H1 (cell line): ENCODE data around the gene GAS2. TPM values are rescaled to one million over a fixed set of nuclear protein-coding genes. Genes with fewer than 3 reads are reported as not detected.

Experiments
- CTCF ChIA-PET: fragments of 300-600 bp; sonication (Branson Sonifier 250); formaldehyde crosslinking; loops from one replicate; lab custom pipeline; 2021; ENCODE audit not compliant: partially characterized antibody; lab: Charles Lee
- POLR2A ChIA-PET: fragments of 300-600 bp; sonication (Branson Sonifier 250); formaldehyde crosslinking; loops from one replicate; lab custom pipeline; 2021; ENCODE audit warnings: inconsistent platforms; ENCODE audit not compliant: partially characterized antibody; lab: Charles Lee
- DNase-seq, 2 experiments: peaks; one replicate each; pipeline versions ENCODE4 v3.0.0 to v3.0.0-alpha.2; 2010 to 2022; ENCODE audit warnings: low spot score in 2 of 2, low read depth in 1 of 2, mixed read lengths in 1 of 2
- FAIRE-seq: peaks from 2 replicates; lab custom pipeline; 2011; peaks lifted over from hg19 to GRCh38; lab: Jason Lieb, UNC
- H2AFZ ChIP-seq: 2 replicates; pipeline ENCODE4 v1.8.1; 2012; ENCODE audit warnings: low read length, inconsistent platforms
- H2AK5ac ChIP-seq: 2 replicates; pipeline ENCODE4 v1.6.1; 2013; ENCODE audit warnings: low read depth, low read length
- H2BK120ac ChIP-seq: replicated peaks from 2 replicates; pipeline ENCODE3; 2013; ENCODE audit warnings: low read depth, low read length, inconsistent platforms
- H2BK12ac ChIP-seq: 2 replicates; pipeline ENCODE4 v1.6.1; 2013; ENCODE audit warnings: low read depth, low read length
- H2BK15ac ChIP-seq: 2 replicates; pipeline ENCODE4 v1.6.1; 2013; ENCODE audit warnings: low read length
- H2BK20ac ChIP-seq: 2 replicates; pipeline ENCODE4 v1.6.1; 2013; ENCODE audit warnings: low read length
- H2BK5ac ChIP-seq: 2 replicates; pipeline ENCODE4 v1.6.1; 2013; ENCODE audit warnings: low read depth, low read length
- H3K14ac ChIP-seq: 2 replicates; pipeline ENCODE4 v1.6.1; 2013; ENCODE audit warnings: inconsistent platforms; ENCODE audit not compliant: insufficient read length
- H3K18ac ChIP-seq: 2 replicates; pipeline ENCODE4 v1.6.1; 2013; ENCODE audit warnings: low read length; ENCODE audit errors: extremely low read depth
- H3K23ac ChIP-seq: 2 replicates; pipeline ENCODE4 v1.6.1; 2013; ENCODE audit warnings: inconsistent platforms; ENCODE audit not compliant: insufficient read length
- H3K23me2 ChIP-seq: 2 replicates; pipeline ENCODE4 v1.6.1; 2013; ENCODE audit warnings: low read depth, low read length
- H3K27ac ChIP-seq: 2 replicates; pipeline ENCODE4 v1.6.1; 2011; ENCODE audit warnings: low read depth, low read length, inconsistent platforms
- H3K27me3 ChIP-seq, 4 experiments: replicated peaks in 1 of 4; 1 replicate in 1 of 4; 2 replicates in 3 of 4; pipeline versions ENCODE4 v1.6.1 to v1.8.1; 2011 to 2013; ENCODE audit warnings: low read length in 3 of 4, mild to moderate bottlenecking in 3 of 4, inconsistent platforms in 2 of 4, mixed read lengths in 2 of 4, moderate library complexity in 1 of 4; ENCODE audit not compliant: control insufficient read depth in 3 of 4, insufficient read depth in 3 of 4; ENCODE audit errors: extremely low read depth in 1 of 4
- H3K36me3 ChIP-seq, 4 experiments: 2 replicates each; pipeline versions ENCODE4 v1.6.1 to v1.8.1; 2011 to 2013; ENCODE audit warnings: mild to moderate bottlenecking in 4 of 4, low read length in 3 of 4, moderate library complexity in 2 of 4, control low read depth in 1 of 4, inconsistent platforms in 1 of 4; ENCODE audit not compliant: insufficient read depth in 4 of 4, control insufficient read depth in 2 of 4
- H3K4ac ChIP-seq: replicated peaks from 2 replicates; pipeline ENCODE3; 2013; ENCODE audit warnings: low read length, low read depth, mixed read lengths, inconsistent platforms; ENCODE audit not compliant: insufficient read length
- H3K4me1 ChIP-seq, 4 experiments: replicated peaks in 1 of 4; 1 replicate in 1 of 4; 2 replicates in 3 of 4; pipeline versions ENCODE4 v1.6.1 to v1.8.1; 2011 to 2013; ENCODE audit warnings: low read length in 3 of 4, inconsistent platforms in 2 of 4, mixed read lengths in 1 of 4; ENCODE audit not compliant: insufficient read depth in 4 of 4, control insufficient read depth in 3 of 4
- H3K4me2 ChIP-seq, 2 experiments: 2 replicates each; pipeline versions ENCODE4 v1.6.1 to v1.8.1; 2011 to 2013; ENCODE audit warnings: low read depth in 2 of 2, low read length in 2 of 2, control low read depth in 1 of 2, inconsistent platforms in 1 of 2, mild to moderate bottlenecking in 1 of 2; ENCODE audit not compliant: insufficient read depth in 1 of 2
- H3K4me3 ChIP-seq, 4 experiments: fragments of 200-600, 300-600 bp in 1 of 4; sonication (generic), shearing (Covaris generic), sonication (Bioruptor Twin) in 1 of 4; 2 replicates each; pipeline versions ENCODE4 v1.5.1 to v1.8.1; 2011 to 2016; ENCODE audit warnings: low read length in 4 of 4, low read depth in 3 of 4, control low read depth in 2 of 4, inconsistent platforms in 2 of 4, mild to moderate bottlenecking in 2 of 4, mixed read lengths in 1 of 4, moderate library complexity in 1 of 4; ENCODE audit not compliant: insufficient read depth in 2 of 4; ENCODE audit errors: extremely low read depth in 1 of 4
- H3K56ac ChIP-seq: replicated peaks from 2 replicates; pipeline ENCODE3; 2013; ENCODE audit warnings: low read depth, mild to moderate bottlenecking, mixed read lengths, low read length, inconsistent platforms; ENCODE audit not compliant: insufficient read length
- H3K79me1 ChIP-seq: 2 replicates; pipeline ENCODE4 v1.6.1; 2013; ENCODE audit warnings: low read depth, low read length, control low read depth
- H3K79me2 ChIP-seq, 2 experiments: 2 replicates each; pipeline versions ENCODE4 v1.6.1 to v1.8.1; 2012 to 2013; ENCODE audit warnings: low read length in 2 of 2, mild to moderate bottlenecking in 2 of 2, inconsistent platforms in 1 of 2; ENCODE audit not compliant: insufficient read depth in 2 of 2, control insufficient read depth in 1 of 2
- H3K9ac ChIP-seq, 4 experiments: replicated peaks in 1 of 4; 1 replicate in 1 of 4; 2 replicates in 3 of 4; pipeline versions ENCODE4 v1.6.1 to v1.8.1; 2011 to 2013; ENCODE audit warnings: low read depth in 3 of 4, low read length in 3 of 4, control low read depth in 2 of 4, mild to moderate bottlenecking in 2 of 4, moderate library complexity in 2 of 4, inconsistent platforms in 1 of 4; ENCODE audit errors: extremely low read depth in 1 of 4
- H3K9me3 ChIP-seq, 2 experiments: 2 replicates each; pipeline versions ENCODE4 v1.6.1 to v1.8.1; 2012 to 2013; ENCODE audit warnings: mild to moderate bottlenecking in 2 of 2, moderate library complexity in 2 of 2, control low read depth in 1 of 2, inconsistent platforms in 1 of 2, low read depth in 1 of 2, low read length in 1 of 2, mixed read lengths in 1 of 2; ENCODE audit not compliant: insufficient read depth in 2 of 2
- H4K20me1 ChIP-seq, 2 experiments: replicated peaks in 1 of 2; 2 replicates each; pipeline versions ENCODE3 to v1.8.1; 2011 to 2013; ENCODE audit warnings: inconsistent platforms in 2 of 2, low read length in 2 of 2, mild to moderate bottlenecking in 1 of 2; ENCODE audit not compliant: insufficient read depth in 2 of 2, control insufficient read depth in 1 of 2
- H4K5ac ChIP-seq: 2 replicates; pipeline ENCODE4 v1.6.1; 2013; ENCODE audit warnings: low read length, low read depth, mixed read lengths, inconsistent platforms; ENCODE audit not compliant: insufficient read length
- H4K8ac ChIP-seq: 2 replicates; pipeline ENCODE4 v1.8.0; 2013; ENCODE audit warnings: mild to moderate bottlenecking, moderate library complexity, low read length, inconsistent platforms; ENCODE audit not compliant: insufficient read depth; ENCODE audit errors: extremely low read depth
- H4K91ac ChIP-seq: replicated peaks from 2 replicates; pipeline ENCODE3; 2013; ENCODE audit warnings: low read length, mixed read lengths, inconsistent platforms; ENCODE audit not compliant: insufficient read length
- ASH2L ChIP-seq: fragments of 200-600, 300-600 bp; sonication (generic); IDR thresholded peaks from one replicate; pipeline ENCODE4 v1.7.1; 2017; ENCODE audit warnings: low read length
- BRCA1 ChIP-seq: IDR thresholded peaks from 2 replicates; pipeline ENCODE4 v1.6.1; 2012; ENCODE audit warnings: low read depth, low read length, improper control_type of control experiment
- EGR1 ChIP-seq: IDR thresholded peaks from 2 replicates; pipeline ENCODE4 v1.6.1; 2011; ENCODE audit warnings: low read depth, low read length, borderline replicate concordance
- GTF2F1 ChIP-seq: IDR thresholded peaks from 2 replicates; pipeline ENCODE4 v1.6.1; 2012; ENCODE audit warnings: low read depth, low read length, improper control_type of control experiment, borderline replicate concordance
- MAFK ChIP-seq: IDR thresholded peaks from 2 replicates; pipeline ENCODE4 v1.6.1; 2012; ENCODE audit warnings: low read depth, mild to moderate bottlenecking, improper control_type of control experiment, low read length
- NRF1 ChIP-seq: IDR thresholded peaks from 2 replicates; pipeline ENCODE4 v1.6.1; 2011; ENCODE audit warnings: mild to moderate bottlenecking, low read depth, low read length, improper control_type of control experiment
- PHF8 ChIP-seq: fragments of 200-600 bp; sonication (generic); conservative IDR thresholded peaks from 2 replicates; pipeline ENCODE4 v1.7.1; 2012; ENCODE audit warnings: low read depth, mild to moderate bottlenecking, inconsistent platforms, low read length, moderate library complexity
- RAD21 ChIP-seq, 2 experiments: IDR thresholded peaks in 1 of 2; conservative IDR thresholded peaks in 1 of 2; 2 replicates each; pipeline ENCODE4 v1.6.1; 2011; ENCODE audit warnings: low read depth in 2 of 2, low read length in 2 of 2, improper control_type of control experiment in 1 of 2, inconsistent platforms in 1 of 2, mild to moderate bottlenecking in 1 of 2, moderate library complexity in 1 of 2
- RNF2 ChIP-seq: fragments of 200-900, 300-1000 bp; sonication (generic); IDR thresholded peaks from 2 replicates; pipeline ENCODE4 v1.7.1; 2016; ENCODE audit warnings: borderline replicate concordance, low read depth, mild to moderate bottlenecking, antibody characterized with exemption, low read length; ENCODE audit not compliant: poor library complexity, severe bottlenecking; ENCODE audit errors: missing control alignments
- SP4 ChIP-seq: IDR thresholded peaks from 2 replicates; pipeline ENCODE4 v1.6.1; 2012; ENCODE audit warnings: low read length, inconsistent platforms
- TAF7 ChIP-seq: optimal IDR thresholded peaks from 2 replicates; pipeline ENCODE3; 2011; ENCODE audit warnings: low read depth, mild to moderate bottlenecking, inconsistent platforms, low read length, moderate library complexity, borderline replicate concordance
- WGBS, 2 experiments: shearing (Covaris generic) in 1 of 2; methylation state at CpG; one replicate each; pipeline versions ENCODE4 v1.1.6 to v1.1.7; 2013 to 2015; ENCODE audit warnings: low lambda C conversion rate in 2 of 2, mixed read lengths in 2 of 2, inconsistent platforms in 1 of 2, low coverage in 1 of 2, missing lambda C conversion rate in 1 of 2; ENCODE audit not compliant: insufficient replicate concordance in 2 of 2, insufficient coverage in 1 of 2, insufficient read length in 1 of 2; ENCODE audit errors: extremely low coverage in 1 of 2, missing lambda C conversion rate in 1 of 2; 5-methylcytosine and 5-hydroxymethylcytosine counted together
- polyA plus RNA-seq, 7 experiments: library from polyadenylated mRNA; depleted of rRNA in 3 of 7; stranded (reverse) in 5 of 7; unstranded in 2 of 7; fragments of >200 nt in 5 of 7; fragments of 200-250 nt in 2 of 7; gene quantifications; 1 replicate in 5 of 7; 2 replicates in 1 of 7; 4 replicates in 1 of 7; pipeline versions ENCODE4 v1.2.1 to v1.2.3, GENCODE V29; 2011 to 2013; ENCODE audit warnings: missing spikeins in 2 of 7, mixed read lengths in 2 of 7
- total RNA-seq: library from RNA; stranded (reverse); fragmentation: NEBNext Ultra II Directional; extraction: Animal tissue kit (Norgen Biotek cat#: 25700); gene quantifications from 2 replicates; pipeline ENCODE4 v1.2.1, GENCODE V29; 2021
- TF ChIP-seq, protein P1 (sequence below): IDR thresholded peaks from 2 replicates; pipeline ENCODE4 v1.6.1; 2011; ENCODE audit warnings: low read length, improper control_type of control experiment

Gene GAS2
- total and polyA plus RNA-seq, 2 of the 8 experiments (the other 6 are each of a cell fraction or from before 2014, with no cell fraction given), result 0.70 to 1.7 TPM

DNA sequence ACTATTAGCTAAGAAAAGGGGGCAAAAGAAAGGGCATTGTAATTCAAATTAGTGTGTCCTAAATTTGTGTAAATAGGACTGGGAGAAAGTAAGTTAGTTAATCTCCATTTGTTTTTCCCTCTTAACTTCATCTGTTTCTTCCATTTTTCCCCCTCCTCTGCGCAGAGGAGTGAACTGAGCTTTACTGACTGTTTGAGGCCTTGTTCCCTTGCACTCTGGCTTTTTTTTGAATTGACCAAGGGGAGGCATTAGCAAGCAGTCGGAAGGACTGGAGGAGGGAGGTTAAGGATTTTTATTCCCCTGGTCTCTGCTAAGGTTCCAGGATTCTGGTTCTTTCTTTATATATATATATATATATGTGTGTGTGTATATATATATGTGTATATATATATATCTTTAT, 25.5 kb upstream of the GAS2 start:
- Histone ChIP-seq H3K23me2 (no peaks in the 10 kb centered on the region), H3K14ac (no peak overlapping the region), H3K79me2 (no peaks in the 10 kb centered on the region), H4K5ac (no peak overlapping the region), H3K18ac (no peak overlapping the region), H3K79me1 (no peaks in the 10 kb centered on the region), H2BK120ac (no peak overlapping the region), H2BK5ac (no peak overlapping the region), H3K56ac (no peak overlapping the region), H3K27me3 (no peaks in the 10 kb centered on the region), H3K36me3 (no peaks in the 10 kb centered on the region), H3K23ac (no peak overlapping the region), H4K91ac (no peak overlapping the region), H3K4ac (no peak overlapping the region), H2BK20ac (no peak overlapping the region), H4K8ac (no peak overlapping the region), H3K27ac (no peak overlapping the region), H3K4me2 (peak overlapping the region in 1 of 2 experiments; percentile 16; a peak in 1 of 4 replicates), H3K9me3 (no peaks in the 10 kb centered on the region), H3K4me1 (peaks cover 0 to 4% (median 2%) of the 10 kb centered on the region in 4 experiments; a peak in 2 of 7 replicates), H2BK15ac (no peak overlapping the region), H4K20me1 (no peaks in the 10 kb centered on the region), H2AK5ac (no peak overlapping the region), H3K9ac (no peak overlapping the region), H3K4me3 (peak overlapping the region in 1 of 4 experiments; percentile 26; a peak in 1 of 8 replicates), H2AFZ (no peak overlapping the region), H2BK12ac (no peak overlapping the region)
- FAIRE-seq (no peak), DNase-seq (no peak)
- 39% methylated on average over 2 of the region's 2 CpGs; no CpG with 5 or more reads in 1 of the 2 experiments for WGBS, 2 experiments
- CTCF ChIA-PET, result interaction anchor here (1.4 kb wide), 1 partner anchor 17 kb away, joined by 3 read pairs; no protein-coding TSS in a partner anchor
- POLR2A ChIA-PET, result interaction anchor here (0.9 to 1.0 kb wide), 2 partner anchors 16 to 298 kb away, joined by 3 read pairs; partner anchors contain the start of gene FANCF
- TF ChIP-seq BRCA1, result no peak
- no peak for TF ChIP-seq EGR1
- no peak for TF ChIP-seq MAFK
- no peak for TF ChIP-seq PHF8
- no peak for TF ChIP-seq ASH2L
- TF ChIP-seq GTF2F1, result no peak
- TF ChIP-seq RAD21 (IDR thresholded peaks at IDR 0.05 in 1 of 2, conservative IDR thresholded peaks at IDR 0.05 in 1 of 2; ENCODE audit: low read depth in 2 of 2, low read length in 2 of 2), result no peak
- TF ChIP-seq RNF2, result no peak
- no peak for TF ChIP-seq SP4
- TF ChIP-seq TAF7, result no peak
- TF ChIP-seq, protein P1, sequence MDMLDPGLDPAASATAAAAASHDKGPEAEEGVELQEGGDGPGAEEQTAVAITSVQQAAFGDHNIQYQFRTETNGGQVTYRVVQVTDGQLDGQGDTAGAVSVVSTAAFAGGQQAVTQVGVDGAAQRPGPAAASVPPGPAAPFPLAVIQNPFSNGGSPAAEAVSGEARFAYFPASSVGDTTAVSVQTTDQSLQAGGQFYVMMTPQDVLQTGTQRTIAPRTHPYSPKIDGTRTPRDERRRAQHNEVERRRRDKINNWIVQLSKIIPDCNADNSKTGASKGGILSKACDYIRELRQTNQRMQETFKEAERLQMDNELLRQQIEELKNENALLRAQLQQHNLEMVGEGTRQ, result no peak
- TF ChIP-seq NRF1, result no peak
